Smooth muscle cell of the brain vasculature (primary cell): ENCODE results near the gene CDT1.
A peak's percentile ranks its signal among the peaks of the same experiment; 100 is the strongest.

Source experiments
- DNase-seq: peaks from one replicate; pipeline ENCODE4 v3.0.0-alpha.2; 2012; ENCODE audit warnings: low read depth, low spot score

CDT1 gene

DNA sequence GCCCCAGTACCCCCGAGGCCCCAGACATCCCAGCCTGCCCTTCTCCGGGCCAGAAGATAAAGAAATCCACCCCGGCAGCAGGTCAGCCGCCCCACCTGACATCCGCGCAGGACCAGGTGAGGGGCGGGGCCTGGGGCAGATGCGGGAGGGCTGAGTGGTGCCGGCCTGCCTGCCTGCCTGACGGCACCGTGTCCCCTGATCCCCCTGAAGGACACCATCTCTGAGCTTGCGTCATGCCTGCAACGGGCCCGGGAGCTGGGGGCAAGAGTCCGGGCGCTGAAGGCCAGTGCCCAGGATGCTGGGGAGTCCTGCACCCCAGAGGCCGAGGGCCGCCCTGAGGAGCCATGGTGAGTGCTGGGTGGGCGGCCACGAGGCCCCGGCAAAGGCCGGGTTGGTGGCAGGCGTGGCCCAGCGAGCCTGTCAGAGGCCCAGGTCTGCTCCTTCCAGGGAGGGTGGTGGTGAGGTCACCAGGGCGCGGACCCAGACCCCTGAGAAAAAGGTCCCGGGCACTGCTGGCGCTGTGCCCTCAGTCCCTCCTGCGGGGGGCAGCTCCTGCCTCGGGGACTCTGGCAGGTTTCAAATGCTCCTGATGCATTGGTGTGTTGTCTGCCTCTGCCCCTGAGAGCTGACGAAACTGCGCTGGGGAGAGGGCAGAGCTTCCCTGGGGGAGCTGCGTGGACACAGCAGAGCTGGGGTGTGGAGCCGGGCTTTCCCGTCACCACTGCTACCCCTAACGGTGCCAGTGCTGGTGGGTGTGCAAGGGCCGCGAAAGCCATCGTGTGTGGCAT is 1.2 kb downstream of the CDT1 start:
- DNase-seq = no peak

DNA sequence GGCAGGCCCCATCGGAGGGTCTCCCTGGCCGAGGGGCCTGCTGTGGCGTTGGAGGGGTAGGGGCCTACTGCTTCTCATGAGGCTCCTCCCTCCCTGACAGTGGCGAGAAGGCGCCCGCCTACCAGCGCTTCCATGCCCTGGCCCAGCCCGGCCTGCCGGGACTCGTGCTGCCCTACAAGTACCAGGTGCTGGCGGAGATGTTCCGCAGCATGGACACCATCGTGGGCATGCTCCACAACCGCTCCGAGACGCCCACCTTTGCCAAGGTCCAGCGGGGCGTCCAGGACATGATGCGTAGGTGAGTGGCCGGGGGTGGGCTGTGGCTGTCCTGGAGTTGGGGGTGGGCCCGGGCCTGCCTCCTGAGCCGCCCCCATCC is 1.7 kb downstream of the CDT1 start:
- DNase-seq = no peak

DNA sequence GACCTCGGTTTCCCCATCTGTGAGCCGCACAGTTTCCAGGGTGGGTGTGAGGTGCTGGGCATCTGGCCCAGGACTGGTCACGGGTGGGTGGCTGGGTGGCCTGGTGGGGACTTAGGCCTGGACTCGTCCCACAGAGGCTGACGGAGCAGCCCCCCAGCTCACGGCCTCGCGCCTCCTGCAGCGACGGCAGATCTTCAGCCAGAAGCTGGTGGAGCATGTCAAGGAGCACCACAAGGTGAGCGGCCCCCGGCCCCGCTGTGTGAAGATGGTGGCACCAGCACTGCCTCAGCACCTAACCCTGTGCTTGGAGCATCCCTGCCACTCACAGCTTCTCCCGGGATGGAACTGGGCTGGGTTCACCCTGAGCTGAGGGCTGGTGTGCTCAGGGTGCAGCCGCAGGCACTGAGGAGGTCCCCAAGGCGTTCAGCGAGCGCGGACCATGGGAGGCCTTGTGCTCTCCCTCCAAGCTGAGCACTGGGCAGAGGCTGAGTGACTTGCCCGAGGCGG is 2.4 kb downstream of the CDT1 start:
- no peak for DNase-seq

- DNase-seq = no peak
These were observed 3.0 kb downstream of the CDT1 start for GRCh38 chr16:88806491-88807111.

GRCh38 chr16:88807142-88807625 is 3.6 kb downstream of the CDT1 start:
- DNase-seq = no peak

- DNase-seq = no peak
These were observed 4.3 kb downstream of the CDT1 start for GRCh38 chr16:88807626-88808453.

DNA sequence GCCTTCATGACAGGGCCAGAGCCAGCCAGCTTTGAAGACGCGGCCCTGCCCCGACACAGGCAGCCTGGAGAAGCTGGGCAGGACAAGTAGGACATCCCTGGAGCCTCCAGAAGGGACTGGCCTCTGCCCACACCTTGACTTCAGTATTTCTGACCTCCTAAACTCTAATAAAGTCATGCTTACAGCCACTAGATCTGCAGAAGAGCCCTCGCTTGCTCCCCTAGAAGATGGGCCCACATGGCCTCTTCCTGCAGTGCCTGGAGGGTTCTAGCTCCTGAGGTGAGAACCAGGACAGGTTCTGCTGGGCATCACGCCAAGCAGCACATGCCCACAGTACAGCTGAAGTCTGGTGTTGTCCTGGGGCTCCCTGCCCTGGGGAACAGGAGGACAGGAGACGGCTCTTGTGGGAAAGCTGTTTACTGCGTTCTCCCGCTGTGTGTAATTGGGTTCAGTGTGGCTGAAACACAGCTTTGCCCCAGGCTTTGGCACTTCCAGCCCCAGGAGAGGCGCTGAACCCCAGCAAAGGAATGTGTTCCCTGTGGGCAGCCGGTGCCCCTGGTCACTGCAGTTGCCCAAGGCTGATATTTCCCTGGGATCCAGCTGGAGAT is 5.6 kb downstream of the CDT1 start:
- DNase-seq = no peak

- DNase-seq = no peak
These were observed 6.1 kb downstream of the CDT1 start for GRCh38 chr16:88809676-88810165.

GRCh38 chr16:88810166-88810911 is 6.8 kb downstream of the CDT1 start:
- no peak for DNase-seq

- DNase-seq = peak; percentile 50
These were observed 7.6 kb downstream of the CDT1 start for GRCh38 chr16:88810912-88811768.

GRCh38 chr16:88811769-88812512 is 8.4 kb downstream of the CDT1 start, which contains the start of gene APRT:
Gene APRT, minus strand, starts transcription at chr16:88811928. Its CDS starts 29 bp downstream, at chr16:88811899.
- peak; percentile 82 for DNase-seq

DNA sequence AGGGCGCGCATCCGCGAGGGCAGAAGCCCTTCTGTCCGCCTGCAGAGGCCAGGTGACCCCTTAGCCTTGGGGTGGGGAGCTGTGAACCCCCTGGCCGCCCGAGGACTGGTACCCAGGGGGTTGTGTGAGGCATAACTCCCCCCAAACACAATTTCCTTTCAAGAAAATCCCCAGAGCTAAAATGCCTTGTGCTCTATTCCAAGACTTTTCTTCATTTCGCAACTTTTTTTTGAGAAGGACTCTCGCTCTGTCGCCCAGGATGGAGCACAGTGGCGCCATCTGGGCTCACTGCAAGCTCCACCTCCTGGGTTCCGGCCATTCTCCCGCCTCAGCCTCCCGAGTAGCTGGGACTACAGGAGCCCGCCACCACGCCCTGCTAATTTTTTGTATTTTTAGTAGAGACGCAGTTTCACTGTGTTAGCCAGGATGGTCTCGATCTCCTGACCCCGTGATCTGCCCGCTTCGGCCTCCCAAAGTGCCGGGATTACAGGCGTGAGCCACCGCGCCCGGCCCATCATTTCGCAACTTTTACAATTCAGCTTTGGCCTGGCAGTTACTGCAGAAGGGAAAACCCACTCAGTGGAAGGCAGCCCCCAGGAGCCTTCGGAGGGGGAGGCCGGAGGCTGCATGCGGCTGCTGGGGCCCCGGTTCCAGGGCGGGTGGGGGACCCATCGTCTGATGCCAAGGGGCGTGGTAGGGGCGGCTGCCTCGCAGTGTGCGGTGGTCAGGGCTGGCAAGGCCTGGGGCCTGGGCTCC is 9.1 kb downstream of the CDT1 start:
- DNase-seq = no peak

DNA sequence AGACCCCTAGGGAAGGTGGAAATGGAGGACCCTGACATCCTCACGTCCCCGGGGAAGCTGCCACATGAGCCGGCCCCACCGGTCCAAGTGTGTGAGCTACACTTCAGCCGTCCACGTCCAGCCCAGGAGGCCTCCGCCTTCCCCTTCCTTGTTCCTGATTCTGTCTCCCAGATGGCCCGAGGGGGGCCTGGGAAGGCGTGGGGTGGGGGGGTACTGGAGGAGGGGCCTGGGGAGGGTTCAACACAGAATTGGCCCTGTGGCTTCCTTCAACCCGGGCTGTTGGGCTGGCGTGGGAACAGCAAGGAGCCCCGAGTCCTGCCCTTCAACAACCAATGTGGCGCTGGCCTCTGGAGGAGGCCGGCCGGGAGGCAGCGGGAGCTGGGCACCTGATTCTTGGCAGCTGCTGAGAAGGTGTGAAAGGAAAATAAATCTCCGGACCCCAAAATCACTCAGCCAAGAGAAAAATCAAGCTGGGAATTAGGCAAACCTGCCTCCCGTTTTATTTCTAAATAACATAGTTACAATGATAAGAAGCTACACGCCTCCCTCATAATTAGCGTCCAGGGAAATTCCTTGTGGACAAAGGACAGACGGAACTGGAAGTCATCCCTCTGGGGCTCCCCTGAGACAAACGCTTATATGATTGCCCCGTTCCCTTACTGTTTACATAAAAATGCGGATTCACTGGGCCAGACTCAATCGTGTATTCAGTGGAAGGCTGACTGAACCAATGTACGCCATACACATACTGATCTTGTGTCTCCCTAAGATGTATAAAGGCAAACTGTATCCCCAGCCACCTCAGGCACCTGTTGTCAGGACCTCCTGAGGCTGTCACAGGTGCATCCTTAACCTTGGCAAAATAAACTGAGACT is 9.9 kb downstream of the CDT1 start:
- DNase-seq = no peak

- no peak for DNase-seq
These were observed 10.5 kb downstream of the CDT1 start for GRCh38 chr16:88814144-88814502.

DNA sequence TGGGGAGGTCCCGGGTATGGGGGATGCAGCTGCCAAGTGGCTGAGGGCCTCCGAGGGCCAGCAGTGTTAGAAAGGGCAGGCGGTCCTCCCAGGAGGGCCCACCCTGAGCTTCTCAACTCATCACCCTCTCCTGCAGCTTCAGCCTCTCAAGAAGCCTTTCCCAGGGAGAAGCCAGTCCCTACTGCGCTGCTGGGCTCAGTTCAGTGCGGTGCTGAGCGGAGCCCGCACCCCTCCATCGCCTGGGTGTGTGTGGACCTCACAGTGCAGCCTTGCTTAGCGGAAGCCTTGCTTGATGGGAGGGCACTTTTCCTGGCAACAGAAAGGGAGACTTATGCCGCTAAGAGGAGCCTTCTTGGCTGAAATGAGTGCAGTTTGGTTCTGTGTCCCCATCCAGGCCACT is 11.6 kb downstream of the CDT1 start:
- no peak for DNase-seq

DNA sequence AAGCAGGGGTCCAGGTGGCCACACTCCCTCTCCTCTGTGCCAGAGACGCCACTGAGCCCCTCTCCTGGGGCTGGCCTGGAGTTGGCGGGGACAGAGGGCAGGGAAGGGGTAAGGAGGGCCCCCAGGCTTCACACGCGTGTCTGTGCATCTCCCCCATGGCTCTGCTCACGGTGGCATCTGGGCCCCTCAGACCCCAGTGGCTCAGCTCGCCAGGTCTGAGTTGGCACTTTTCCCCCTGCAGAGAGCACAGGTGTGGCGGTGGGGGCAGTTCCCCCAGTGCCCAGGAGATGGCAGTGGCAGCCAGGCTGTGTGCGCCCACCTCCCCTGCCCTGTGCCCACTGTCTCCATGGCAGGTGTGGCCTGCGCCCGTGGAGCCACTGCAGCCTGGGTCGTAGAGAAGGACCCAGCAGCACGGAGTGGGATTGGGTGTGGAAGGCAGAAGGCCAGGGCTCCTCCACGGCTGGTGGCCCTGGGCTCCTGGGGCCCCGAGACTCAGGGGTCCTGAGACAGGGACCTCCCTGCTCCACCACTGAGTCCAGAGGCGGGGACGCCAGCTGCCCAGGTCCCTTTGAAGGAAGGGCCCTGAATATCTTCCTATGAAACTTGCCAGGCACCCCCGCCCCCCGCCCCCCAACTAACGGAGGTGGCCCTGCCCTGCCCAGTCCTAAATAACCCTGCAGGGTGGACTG is 12.5 kb downstream of the CDT1 start:
- DNase-seq = no peak
